AG08395 (cell line): ENCODE data around the gene BCAS4.

ENCODE experiments used
- DNase-seq: peaks from one replicate; pipeline ENCODE4 v3.0.0; 2012; ENCODE audit warnings: mixed read lengths, low spot score

The BCAS4 gene

DNA sequence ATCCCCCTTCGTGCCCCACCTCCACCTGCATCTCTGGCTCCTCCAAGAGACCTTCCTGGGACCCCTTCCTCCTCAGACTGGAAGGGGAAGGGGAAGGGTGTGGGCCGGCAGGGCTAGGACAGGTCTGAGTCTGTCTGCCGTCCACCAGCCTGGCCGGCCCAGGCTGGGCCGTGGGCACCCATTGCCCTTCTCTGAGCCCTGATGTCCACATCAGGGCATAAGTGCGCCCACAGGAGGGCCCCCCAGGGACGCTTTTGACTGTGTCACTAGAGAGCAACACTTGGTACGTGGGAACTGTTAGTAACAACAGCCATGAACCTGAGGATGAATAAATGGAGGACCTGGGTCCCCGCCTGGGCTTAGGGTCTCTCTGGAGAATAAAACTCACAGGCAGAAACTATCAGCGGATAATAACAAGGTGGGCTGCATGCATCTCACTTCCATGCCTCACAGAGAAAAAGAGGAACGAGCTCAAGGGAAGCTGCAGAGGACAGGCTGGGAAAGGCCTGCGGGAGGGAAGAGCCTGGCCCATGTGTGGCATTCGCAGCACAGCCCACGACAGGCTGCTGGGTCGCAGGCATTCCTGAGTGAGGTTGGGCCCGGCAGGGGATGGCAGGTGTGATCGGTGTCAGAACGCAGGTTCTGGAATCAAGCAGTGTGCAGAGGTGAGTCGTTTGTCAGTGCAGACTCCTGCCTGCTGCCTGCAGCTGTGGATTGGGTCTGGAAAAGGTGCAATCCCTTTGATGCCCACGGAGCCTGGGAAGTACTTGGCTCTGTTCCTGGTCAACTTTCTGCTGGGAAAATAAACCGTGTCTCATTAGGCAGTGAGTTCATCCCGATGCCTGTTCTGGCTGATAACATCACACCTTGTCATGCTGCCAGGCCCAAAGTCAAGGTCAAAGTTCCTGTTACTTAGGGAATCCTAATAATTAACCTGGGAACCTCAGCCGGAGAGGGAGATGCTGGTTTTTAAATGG, 60.9 kb downstream of the BCAS4 start:
- no peak for DNase-seq

GRCh38 chr20:50856475-50857041, 61.7 kb downstream of the BCAS4 start:
- no peak for DNase-seq

DNA sequence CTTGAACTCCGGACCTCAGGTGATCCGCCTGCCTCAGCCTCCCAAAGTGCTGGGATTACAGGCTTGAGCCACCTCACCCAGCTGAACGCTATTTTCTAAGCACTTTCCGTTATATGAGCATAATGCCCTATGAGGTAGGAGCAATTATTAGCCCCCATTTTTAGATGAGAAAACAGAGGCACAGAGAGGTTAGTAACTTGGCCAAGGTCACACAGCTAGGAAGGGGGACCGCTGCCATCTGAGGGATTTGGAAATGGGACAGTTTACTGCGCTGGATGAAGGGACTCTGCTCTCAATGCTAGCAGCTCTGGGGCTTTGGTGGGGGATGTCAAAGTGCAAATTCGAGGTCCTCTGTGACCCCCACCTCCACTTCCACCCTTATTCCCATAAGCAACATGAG, 62.5 kb downstream of the BCAS4 start:
- DNase-seq, result no peak

DNA sequence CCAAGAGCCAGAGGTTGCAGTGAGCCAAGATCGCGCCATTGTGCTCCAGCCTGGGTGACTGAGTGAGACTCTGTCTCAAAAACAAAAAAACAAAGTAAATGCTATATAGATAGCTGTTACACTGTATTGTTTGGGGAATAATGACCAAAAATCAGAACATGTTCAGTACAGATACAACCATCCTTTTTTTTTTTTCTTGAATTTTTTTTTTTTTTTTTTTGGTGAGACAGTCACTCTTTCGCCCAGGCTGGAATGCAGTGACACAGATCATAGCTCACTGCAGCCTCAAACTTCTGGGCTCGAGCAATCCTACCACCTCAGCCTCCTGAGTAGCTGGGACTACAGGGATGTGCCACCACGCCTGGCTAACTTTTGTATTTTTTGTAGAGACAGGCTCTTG, 63.7 kb downstream of the BCAS4 start:
- DNase-seq, result no peak

DNA sequence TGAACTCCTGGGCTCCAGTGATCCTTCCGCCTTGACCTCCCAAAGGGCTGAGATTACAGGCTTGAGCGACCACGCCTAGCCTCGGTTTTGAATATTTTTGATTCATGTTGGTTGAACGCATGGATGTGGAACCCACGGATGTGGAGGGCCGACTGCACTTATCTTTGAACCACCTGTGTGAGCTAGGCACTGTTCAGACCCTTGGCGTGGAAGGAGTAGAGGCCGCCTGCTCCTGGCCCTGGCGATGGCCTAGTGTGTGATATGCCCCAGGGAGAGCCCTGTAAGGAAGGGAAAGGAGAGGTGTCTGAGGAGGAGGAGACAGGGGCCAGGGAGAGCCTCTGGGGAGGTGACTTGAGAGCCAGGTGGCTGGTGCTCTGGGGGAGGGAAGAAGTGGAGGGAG, 64.3 kb downstream of the BCAS4 start:
- DNase-seq, result no peak

DNA sequence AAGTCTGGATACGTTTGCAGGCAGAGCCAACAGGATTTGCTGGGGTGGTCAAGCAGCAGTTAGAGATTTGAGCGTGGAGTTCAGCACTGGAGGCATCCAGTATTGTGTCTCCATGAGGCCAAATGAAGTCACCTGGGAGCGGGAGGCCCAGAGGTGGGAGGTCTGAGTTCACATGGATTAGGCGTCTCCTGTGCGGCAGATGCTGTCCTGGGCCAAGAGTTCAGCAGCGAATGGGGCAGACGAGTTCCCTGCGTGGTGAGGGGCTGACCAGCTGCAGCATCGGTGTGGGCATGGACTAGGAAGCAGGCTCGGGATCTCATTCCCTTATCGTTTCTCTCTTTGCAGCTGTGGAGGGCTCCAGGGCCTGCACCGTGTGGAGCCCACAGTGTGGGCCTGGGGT, 66.2 kb downstream of the BCAS4 start:
- DNase-seq, result no peak

DNA sequence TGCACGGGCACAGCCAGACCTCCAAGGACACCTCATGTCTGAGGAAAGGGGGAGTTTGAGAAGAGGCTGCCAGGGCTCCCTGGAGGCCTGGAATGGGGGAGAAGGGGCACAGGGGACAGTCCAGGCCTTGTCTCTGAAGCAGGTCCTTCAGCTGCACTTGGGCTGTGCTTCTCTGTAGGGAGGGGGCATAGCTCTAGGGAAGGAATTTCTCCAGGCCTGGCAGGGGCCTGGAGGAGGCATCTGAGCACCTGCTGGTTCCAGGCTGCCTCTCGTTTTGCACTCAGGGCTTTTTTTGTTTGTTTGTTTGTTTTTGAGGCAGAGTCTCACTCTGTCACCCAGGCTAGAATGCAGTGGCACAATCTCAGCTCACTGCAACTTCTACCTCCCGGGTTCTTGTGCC, 67.7 kb downstream of the BCAS4 start:
- DNase-seq, result no peak

DNA sequence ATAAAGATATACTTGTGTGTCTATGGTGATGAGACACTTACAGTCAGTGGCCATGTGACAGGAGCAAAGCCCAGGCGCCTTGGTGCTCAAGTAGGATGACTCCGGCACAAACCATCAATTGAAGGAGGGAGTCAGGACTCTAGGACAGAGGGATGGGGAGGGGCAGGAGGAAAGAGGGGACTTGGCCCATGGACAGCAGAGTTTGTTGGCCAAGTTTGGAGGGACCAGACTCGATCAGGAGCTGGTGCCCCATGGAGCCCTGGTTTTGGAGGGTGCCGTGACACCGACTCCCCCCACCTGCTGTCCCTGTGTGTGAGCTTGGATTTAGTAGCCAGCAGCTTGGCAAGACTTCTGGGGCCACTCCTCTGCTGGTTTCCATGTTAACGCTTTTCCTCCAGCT, 70.3 kb downstream of the BCAS4 start:
- DNase-seq, result no peak

DNA sequence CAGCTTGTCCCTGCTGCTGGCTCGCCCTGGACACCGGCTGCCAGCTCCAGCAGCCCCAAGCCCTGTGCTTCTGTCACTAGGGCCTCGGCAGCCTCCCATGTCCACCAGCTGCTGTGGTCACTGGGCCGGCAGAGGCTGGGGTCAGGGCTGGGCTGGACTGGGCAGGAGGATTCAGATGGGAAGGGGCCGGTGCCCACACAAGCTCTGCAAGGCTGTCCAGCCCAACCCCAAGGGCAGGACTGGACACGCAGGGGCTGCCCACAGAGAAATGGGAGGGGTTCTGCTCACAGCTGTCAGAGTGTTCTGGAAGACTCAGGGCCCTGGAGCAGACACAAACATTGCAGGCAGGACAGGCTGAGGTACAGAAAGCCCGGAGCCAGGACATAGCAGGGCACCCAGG, 70.7 kb downstream of the BCAS4 start:
- DNase-seq, result no peak

- no peak for DNase-seq
Observed at GRCh38 chr20:50866036-50866685, 71.3 kb downstream of the BCAS4 start.

DNA sequence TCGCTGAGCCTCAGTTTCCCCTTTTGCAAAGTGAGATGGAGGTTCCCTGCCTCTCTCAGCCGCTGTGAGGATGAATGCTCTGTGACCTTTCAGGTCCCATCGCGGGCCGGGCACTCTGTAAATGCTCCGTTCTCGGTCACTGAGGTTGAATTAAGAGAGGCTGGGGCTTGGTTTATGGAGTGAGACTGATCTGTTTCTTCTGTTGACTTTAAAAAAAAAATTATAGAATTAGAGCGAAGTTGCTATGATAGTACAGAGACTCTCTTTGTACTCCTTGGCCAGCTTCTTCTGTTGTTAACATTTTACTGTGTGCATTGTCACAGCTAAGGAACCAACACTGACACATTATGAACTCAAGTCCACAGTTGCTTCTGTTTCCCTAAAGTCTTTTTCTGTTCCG, 72.0 kb downstream of the BCAS4 start:
- DNase-seq, result no peak

- DNase-seq, result no peak
Observed at GRCh38 chr20:50867805-50868204, 72.9 kb downstream of the BCAS4 start.

- no peak for DNase-seq
Observed at GRCh38 chr20:50868509-50869495, 73.9 kb downstream of the BCAS4 start.

GRCh38 chr20:50870561-50871161, 75.8 kb downstream of the BCAS4 start:
- no peak for DNase-seq

DNA sequence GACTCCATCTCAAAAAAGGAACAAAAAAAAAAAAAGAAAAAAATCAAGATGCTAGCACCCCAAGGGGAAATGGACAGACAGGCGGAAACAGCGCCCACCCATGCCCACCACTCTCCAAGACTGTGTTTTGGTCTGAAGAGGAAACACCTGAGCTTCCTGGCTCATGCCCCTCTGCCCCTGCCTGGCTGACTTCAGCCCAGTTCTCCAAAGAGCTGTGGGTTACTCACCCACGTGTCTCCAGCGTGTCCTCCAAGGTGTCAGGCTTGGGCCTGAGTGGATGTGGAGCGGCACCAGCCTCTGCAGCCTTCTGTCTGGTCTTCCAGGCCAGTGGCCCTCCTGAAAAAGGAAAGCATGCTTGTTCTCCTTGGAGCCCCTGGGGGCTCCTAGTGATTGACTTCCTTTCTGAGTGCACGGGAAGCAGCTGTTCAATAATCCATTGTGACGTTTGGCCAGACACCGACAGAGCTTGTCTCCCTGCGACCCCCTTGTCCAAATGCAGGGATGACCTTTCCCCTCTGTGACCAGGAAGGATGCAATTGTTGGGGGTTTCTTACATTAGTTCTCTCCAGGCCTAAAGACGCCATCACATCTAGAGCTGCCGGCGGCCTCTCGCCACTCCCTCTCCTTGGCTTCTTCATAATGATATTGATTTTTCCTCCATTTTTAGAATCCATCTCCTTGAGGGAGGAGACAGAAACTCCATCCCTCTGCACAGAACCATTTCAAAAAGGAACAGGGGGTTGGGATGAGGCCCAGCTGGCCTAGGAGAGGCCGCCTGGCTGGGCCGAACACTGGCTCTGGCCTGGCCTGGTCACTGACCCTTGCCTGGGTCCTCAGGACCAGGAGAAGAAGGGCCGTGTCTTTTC, 77.9 kb downstream of the BCAS4 start:
- DNase-seq, result no peak

GRCh38 chr20:50873585-50873984, 78.7 kb downstream of the BCAS4 start:
- no peak for DNase-seq

DNA sequence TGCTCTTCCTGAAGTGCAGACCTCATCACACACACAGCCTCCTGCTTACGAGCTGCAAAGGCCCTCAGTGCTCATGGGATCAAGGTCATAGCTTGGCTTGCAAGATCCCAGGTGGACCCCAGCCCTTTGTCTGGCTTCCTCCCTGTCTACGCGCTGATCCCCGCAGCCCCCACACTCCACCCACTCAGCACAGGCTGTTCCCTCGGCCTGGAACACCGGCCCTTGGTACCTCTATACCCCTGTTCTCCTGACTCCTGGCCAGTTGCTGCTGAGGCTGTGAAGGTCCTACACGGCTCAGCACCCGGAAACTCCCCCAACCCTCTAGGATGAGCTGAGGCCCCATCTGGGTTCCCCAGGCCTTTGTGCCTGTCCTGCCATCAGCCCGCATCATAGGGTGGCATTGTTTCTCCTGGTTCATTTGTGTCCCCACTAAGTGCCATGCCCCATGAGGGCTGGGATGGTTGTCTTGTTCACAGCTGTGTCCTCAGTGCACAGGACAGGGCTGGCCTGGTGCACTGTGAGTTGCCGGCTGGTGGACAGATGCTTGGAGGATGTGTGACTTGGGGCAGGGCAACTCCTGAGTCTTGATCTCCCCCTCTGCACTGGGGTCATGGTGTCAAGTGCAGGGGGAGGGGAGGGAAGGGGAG, 79.4 kb downstream of the BCAS4 start:
- DNase-seq, result no peak

GRCh38 chr20:50874758-50875665, 80.2 kb downstream of the BCAS4 start:
- DNase-seq, result no peak
